T1000 (cell line): Measurements from ENCODE around the gene NDUFC2.
"Not testable (repeated sequence)": the region's sequence is repeated elsewhere in the genome, so short reads cannot be mapped to it uniquely, and the experiment has no call there.

ENCODE experiments used
- DNase-seq: peaks from one replicate; lab custom pipeline; 2025; ENCODE audit warnings: mixed read lengths; lab: John Stamatoyannopoulos, UW

Gene NDUFC2

DNA sequence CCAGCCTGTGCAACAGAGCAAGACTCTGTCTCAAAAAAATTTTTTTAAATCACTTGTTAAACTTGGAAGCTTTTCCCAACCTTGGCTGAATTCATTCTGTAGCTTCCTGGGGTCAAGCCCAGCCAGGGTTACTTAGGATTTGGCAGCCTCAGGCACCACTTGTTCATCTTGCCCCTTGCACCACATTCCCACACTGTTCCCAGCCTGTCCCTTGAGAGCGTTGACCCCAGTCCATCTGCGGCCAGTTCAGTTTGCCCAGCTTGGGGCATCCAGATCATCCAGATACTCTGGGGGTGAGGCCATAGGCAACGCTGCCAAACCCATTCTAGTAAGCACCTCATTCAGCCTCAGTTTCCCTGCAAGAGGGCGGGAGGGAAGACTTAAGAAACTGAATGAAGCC lies 24.7 kb downstream of the NDUFC2 start:
- no peak for DNase-seq

DNA sequence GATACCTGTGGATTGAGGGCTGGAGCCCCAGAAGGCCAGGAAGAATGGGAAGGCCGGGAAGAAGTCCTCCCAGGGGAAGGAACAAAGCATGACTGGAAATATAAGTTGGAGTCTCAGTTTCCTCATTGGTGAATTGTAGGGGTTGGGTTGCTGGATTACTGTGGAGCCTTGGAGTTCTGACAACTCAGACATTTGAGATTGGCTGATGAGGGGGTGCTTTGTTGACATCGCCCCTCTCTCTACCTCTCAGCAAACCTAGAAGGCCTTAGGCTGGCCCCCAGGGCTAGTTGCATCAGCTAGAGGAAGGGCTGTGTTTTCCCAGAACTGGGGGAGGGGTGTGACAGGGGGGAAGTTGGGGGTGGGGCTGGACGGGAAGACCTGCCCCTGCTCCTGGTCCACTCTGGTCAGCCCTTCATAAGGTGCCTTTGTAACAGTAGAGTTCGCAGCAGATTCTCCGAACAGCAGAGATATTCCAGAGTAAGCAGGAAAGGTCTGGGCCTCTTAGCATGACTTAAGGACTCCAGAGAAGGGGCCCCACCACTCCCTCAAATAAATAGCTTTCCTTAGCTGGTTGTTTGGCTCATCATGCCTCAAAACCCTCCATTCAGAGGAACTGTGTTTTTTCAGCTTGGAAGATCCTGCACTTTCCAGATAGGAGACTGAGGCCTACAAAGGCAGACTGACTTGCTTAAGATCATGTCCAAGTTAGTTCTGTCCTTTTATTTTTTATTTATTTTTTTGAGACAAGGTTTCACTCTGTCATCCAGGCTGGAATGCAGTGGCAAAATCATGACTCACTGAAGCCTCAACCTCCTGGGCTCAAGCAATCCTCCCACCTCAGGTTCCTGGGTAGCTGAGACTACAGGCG lies 28.5 kb downstream of the NDUFC2 start:
- no peak for DNase-seq

DNA sequence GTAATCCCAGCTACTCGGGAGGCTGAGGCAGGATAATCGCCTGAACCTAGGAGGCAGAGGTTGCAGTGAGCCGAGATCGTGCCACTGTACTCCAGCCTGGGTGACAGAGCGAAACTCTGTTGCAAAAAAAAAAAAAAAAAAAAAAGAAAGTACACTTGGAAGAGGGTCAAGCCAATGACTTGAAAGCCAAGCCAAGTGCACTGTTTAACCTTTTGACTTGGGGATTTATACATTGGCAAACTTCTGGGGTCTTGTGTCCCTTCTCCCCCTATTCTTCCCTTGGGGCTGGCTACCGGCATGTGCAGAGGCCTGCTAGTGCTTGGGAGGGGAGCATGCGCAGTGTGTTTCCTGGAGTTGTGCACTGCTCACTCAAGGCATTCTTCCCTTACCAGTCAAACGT lies 30.3 kb downstream of the NDUFC2 start:
- no peak for DNase-seq

DNA sequence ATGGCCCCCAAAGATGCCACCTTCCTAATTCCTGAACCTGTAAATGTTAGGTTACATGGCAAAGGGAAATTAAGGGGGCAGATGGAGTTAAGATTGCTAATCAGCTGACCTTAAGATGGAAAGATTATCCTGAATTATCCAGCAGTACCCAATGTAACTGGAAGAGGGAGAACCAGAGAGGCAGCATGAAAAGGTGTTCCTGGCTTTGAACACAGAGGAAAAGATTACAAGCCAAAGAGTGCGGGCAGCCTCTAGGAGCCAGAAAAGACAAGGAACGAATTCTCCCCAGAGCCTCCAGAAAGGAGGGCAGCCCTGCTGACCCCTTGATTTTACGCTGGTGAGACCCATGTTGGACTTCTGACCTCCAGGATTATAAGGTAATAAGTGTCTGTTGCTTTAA lies 31.1 kb downstream of the NDUFC2 start:
- DNase-seq = no peak

DNA sequence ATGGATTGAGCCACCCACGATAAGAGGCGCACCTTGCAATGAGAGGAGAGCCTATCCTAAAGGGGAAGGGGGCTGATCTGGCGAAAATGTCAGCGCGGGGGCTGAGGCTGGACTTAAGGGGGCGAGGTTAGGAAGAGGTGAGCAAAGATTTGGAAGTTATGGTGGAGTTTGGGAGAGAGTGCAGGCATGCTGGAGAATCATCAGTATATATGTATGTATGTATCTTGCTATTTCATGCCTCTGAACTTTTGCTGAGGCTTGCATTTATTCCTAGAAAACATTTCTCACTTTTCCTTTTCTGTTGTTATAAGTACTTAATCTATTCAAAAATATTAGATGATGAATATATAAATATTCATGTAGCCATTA lies 33.2 kb downstream of the NDUFC2 start:
- DNase-seq = no peak

DNA sequence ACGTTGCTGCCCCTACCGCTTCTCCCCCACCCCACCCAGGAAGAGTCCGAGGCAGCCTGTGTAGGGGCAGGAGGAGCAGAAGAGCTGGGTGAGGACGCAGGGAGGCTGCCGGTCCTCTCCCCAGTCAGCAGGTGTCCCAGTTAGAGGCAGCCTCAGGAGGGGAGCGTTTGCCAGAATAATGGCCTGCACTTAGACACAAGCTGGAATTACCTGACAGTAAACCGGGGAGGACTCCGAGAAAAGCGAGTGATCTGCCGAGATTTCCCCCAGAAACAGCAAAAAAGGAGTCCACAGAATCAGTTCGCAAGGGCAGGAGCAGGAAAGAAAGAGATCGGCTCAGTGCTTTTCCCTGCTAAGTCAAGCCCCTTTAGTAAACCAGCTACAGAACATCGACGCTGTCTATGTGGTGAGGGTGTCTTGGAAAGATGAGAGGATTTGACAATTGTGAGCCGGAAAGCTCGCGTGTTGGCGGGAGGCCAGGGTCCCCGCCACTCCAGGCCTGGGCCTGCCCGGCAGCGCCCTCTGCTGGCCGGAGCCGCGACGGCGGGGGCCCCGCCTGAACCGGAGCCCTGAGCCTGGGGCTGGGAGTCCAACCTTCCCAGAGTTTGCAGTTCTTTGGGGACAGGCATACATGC lies 33.7 kb downstream of the NDUFC2 start:
- DNase-seq = peak; percentile 72

DNA sequence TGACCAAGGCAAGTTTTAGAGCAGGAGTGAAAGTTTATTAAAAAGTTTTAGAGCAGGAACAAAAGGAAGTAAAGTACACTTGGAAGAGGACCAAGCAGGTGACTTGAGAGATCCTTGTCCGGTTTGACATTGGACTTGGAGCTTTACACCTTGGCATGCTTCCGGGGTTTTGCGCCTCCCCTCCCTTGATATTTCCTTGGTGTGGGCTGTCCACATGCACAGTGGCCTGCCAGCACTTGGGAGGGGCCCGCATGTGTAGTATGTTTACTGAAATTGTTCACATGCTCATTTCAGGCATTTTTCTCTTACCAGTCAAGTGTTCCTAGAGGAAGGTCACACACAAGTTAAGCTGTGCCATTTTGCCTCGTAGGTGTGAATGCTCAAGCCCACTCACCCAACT lies 35.0 kb downstream of the NDUFC2 start:
- DNase-seq = no peak

DNA sequence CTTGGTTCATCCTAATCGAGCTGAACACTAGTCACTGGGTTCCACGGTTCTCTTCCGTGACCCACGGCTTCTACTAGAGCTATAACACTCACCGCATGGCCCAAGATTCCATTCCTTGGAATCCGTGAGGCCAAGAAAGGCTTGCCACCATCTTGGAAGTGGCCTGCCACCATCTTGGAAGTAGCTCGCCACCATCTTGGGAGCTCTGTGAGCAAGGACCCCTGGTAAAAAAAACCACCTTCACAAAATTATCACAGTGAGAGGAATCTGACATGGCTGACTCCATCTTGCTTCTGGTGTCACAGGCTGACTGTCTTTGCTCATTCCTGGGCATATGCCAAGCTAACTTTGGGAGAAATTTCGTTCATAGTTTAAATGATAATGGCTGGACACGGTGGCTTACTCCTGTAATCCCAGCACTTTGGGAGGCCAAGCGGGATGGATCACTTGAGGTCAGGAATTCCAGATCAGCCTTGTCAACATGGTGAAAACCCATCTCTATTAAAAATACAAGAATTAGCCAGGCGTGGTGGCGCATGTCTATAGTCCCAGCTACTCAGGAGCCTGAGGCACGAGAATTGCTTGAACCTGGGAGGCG lies 37.7 kb downstream of the NDUFC2 start:
- no peak for DNase-seq

DNA sequence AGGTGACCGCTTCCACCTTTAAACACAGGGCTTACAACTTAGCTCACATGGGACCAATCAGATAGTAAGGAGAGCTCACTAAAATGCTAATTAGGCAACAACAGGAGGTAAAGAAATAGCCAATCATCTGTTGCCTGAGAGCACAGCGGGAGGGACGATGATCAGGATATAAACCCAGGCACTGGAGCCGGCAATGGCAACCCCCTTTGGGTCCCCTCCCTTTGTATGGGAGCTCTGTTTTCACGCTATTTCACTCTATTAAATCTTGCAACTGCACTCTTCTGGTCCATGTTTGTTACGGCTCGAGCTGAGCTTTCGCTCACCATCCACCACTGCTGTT lies 38.3 kb downstream of the NDUFC2 start:
- DNase-seq = not testable (repeated sequence)

DNA sequence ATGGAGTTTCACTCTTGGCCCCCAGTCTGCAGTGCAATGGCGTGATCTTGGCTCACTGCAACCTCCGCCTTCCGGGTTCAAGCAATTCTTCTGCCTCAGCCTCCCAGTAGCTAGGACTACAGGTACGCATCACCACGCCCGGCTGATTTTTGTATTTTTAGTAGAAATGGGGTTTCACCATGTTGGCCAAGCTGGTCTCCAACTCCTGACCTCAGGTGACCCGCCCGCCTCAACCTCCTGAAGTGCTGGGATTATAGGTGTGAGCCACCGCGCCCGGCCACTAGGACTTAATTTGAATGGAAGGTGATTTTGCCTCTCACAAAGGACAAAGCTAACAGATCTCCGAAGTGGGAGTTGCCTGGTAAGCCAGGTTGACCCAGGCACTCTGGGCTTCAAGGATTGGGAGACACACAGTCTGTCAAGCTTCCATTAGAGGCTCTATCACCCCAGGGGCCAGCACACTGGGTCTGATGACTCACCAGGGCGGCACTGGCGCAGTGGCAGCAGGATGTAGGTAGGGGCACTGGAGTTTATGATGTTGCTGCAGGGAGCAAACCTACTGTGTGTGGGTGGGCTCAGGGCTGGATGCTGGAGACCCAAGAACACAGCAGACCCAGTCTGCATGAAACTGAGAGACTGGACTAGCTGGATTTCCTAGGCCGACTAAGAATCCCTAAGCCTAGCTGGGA lies 38.8 kb downstream of the NDUFC2 start:
- DNase-seq = no peak

DNA sequence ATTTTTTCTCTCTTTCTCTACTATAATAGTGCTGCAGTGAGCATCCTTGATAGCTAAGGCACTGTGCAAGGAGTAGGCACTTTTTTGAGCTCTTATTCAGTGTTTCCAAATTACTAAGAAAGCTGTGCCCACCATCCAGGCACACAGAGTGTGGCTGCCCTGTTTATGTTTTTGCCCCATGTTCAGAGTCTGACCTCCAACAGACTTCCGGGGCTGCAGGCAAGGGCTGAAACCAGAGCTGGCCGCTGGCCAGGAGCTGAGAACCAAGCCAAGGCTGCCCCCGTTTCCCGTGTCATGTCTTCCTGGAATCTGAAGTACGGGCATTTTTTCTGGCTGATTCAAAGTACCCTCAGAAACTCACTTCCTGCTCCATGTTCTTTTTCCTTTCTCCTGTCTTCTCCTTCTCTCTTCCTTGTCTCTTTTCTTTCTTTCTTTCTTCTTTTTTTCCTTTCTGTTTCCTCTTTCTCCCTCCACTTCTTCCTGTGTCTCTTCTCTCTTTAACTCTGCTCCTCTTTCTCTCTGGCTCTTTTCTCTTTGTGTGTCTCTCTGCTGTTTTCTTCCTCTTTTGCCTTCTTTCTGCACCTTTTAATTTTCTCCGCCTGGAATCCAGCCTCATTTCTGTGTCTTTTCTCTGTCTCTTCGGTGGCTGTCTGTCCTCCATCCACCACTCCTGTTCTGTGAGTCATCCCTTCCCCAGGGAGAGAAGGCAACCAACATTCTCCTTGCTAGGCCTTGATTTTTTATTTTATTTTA lies 39.6 kb downstream of the NDUFC2 start:
- DNase-seq = peak; percentile 52

DNA sequence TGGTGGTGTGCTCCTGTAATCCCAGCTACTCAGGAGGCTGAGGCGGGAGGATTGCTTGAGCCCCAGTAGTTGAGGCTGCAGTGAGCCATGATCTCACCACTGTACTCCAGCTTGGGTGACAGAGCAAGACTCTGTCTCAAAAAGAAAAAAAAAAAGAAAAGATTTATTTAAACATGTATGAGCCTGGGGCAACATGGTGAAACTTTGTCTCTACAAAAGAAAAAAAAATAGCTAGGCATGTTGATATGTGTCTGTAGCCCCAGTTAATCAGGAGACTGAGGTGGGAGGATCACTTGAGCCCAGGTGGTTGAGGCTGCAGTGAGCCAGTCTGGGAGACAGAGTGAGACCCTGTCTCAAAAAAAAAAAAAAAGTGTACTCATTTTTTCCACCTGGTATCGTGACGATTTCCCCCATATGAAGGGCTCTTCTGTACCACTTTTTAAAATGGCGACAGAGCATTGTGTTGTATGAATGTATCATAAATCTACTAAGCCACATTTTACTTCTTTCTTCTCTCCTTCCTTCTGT lies 40.2 kb downstream of the NDUFC2 start:
- no peak for DNase-seq

DNA sequence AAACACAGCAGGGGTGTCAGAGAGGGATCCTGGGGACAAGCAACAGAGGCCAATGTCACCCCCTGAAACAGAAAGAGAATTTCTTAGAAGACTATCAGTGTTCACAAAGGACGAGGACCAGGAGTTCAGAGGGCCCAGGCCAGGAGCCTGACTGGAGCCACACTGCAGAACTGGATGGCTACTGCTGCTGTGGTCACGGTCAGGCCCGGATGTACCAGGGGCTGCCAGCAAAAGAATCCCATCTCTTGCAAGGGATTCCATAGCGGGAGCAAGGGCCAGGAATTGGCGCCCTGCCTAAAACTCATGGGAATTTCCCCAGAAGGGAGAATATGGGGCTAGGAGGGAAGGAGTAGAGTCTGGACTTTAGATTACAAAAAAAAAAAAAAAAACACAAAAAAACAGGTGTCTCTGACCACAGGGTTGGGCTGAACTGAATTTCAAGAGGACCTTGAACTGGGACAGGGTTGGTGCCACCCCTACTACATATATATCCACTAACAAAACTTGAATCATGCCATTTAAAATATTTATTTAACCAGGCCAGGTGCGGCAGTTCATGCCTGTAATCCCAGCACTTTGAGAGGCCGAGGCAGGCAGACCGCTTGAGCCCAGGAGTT lies 40.9 kb downstream of the NDUFC2 start:
- no peak for DNase-seq

DNA sequence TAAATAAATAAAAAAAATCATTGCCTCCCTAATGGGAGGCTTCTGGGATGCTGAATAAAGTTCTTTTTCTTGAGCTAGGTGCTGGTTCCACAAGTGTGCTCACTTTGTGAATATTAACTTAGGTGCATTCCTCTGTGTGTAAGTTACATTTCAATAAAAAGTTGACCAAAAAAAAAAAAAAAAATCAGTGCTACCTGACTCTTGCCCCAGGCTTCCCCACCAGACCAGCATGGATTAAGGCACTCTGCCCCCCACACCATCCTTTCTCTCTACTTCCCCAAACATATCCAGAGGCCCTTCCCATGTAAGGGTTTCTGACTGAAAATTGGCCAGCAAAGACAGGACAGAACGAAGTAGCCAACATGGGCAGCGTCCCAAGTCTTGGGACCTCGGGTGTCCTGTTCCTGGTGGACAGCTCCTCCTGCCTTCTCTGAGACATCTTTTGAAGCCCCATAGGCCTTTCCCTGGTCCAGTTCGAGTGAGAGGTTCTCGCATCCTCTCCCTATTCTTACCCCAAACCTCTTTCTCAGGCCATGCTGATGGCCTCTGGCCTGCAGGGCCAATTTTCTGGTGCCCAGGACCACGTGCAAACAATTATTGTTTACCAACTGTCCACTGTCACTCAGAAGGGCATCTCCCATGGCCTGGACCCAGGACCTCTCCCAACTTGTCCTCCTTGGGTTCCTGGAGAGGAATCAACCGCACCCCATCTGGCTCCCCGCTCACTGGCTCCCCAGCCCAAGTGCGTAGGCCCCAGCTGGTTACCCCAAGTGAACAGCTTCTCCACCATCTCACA lies 41.6 kb downstream of the NDUFC2 start:
- DNase-seq = no peak

DNA sequence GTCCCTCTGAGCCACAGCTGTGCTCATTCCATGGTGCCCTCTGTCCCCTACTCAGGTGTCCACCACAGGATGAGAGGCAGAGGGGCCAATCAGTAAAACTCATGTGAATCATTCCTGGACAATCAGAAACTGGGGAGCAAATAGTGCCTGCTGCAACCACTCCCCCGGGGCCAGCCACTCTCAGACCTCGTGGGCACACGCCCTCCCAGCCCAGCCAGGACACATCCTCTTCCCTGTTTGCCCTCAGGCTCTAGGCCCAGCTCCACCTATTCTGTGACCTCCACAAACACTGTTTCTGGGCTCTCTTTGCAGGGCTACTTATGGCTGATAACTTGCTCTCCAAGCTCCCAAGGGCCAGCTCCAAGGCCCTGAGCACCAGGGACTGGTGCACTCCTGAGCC lies 42.6 kb downstream of the NDUFC2 start:
- DNase-seq = no peak

DNA sequence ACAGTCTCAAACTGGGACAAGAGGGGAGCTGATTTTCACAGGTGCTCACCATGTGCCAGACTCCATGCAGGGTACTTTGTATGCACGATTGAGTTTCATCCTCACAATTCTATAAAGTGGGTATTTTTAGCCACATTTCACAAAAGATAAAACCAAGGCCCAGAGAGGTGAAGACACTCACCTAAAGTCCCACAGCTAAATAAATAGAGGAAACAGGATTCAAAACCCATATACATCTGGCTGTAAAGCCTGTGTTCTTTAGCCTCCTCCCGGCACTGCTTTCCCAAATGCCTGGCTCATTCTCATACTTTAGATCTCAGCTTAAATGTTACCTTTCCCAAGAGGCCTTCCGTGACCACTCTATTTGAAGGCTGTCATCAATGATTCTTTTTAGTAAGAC lies 43.3 kb downstream of the NDUFC2 start:
- no peak for DNase-seq

DNA sequence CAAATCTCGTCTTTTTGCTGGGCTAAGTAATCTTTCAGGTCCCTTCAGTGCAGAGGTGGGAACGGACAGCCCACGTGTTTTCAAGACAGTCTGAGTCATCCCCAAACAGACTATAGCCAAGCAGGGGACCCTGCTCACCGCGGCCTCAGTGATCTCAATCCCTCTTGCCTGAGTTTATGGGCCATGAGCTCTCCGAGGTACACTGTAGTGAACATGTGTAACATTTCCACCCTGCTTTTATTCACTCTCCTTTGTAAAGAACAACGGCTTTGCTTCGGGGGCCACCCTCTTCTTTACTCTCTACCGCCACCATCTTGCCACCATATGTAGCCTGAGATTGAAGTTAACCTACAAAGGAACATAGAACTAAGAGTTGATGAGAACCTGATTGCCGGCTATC lies 45.0 kb downstream of the NDUFC2 start:
- DNase-seq = no peak

DNA sequence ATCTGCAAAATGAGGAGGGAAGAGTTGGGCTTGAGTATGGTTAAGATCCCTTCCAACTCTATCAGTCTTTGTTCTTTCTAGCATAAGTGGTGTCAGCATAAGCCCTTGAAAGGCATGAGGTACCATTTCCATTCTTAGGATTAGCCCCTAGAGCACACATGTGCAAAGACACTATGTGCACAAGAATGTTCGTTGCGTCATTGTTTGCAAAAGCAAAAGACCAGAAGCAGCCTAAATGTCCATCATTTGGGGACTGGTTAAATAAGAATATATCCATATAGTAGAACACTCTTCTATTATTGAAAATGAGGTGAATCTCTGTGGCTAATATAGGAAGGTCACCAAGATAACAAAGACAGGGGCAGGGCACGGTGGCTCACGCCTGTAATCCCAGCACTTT lies 46.6 kb downstream of the NDUFC2 start:
- no peak for DNase-seq

DNA sequence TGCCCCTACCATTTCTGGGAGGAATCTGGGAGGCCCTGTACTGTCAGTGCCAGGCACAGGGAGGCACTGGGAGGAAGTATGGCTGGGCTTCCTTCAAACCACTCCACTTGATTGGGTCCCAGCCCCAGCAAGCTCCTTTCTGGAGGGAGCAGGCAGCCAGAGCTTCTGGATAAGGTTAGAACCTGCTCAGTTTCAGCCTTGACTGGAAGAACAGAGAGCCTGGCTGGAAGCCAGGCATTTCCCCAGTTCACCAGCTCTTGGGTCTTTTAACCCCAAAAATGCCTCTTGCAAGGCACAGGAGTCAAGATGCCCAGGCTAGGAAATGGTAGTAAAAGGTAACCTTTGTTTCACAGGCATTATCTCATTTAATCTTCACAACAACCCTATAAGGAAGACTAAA lies 47.6 kb downstream of the NDUFC2 start:
- no peak for DNase-seq

DNA sequence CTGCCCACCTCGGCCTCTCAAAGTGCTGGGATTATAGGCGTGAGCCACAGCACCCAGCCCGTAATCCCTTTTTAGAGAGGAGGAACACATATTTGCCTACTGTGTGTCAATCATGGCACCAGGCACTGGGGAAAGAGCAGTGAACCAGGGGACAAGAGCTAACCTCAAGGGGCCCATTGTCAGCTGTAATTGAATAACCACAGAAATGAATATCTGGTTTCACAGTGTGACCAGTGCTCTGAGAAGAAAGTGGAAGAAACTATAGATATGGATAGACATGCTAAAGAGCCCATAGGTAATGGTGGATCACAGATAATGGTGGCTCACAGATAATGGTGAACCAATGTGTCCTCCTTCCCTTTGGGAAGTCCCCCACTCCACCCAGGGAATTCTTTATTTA lies 48.0 kb downstream of the NDUFC2 start:
- no peak for DNase-seq
